BE2C (cell line): ENCODE data around the gene ST8SIA6.

Experiments
- DNase-seq: peaks from one replicate; pipeline ENCODE4 v3.0.0-alpha.2; 2020
- H3K27me3 ChIP-seq: fragments of 250-450 bp; sonication (Bioruptor Pico); 2 replicates; pipeline ENCODE4 v1.5.1; 2020; ENCODE audit warnings: mild to moderate bottlenecking
- H3K36me3 ChIP-seq: fragments of 250-450 bp; sonication (Bioruptor Pico); 2 replicates; pipeline ENCODE4 v1.5.1; 2020; ENCODE audit warnings: mild to moderate bottlenecking
- H3K4me1 ChIP-seq: fragments of 250-450 bp; sonication (Bioruptor Pico); 2 replicates; pipeline ENCODE4 v1.5.1; 2020
- H3K4me3 ChIP-seq: 2 replicates; pipeline ENCODE4 v1.5.1; 2011; ENCODE audit warnings: low read depth, low read length
- H3K9me3 ChIP-seq: fragments of 250-450 bp; sonication (Bioruptor Pico); 2 replicates; pipeline ENCODE4 v1.5.1; 2020
- CTCF ChIP-seq: IDR thresholded peaks from 2 replicates; pipeline ENCODE4 v1.5.1; 2012; ENCODE audit warnings: mild to moderate bottlenecking, low read depth, low read length

ST8SIA6 gene

DNA sequence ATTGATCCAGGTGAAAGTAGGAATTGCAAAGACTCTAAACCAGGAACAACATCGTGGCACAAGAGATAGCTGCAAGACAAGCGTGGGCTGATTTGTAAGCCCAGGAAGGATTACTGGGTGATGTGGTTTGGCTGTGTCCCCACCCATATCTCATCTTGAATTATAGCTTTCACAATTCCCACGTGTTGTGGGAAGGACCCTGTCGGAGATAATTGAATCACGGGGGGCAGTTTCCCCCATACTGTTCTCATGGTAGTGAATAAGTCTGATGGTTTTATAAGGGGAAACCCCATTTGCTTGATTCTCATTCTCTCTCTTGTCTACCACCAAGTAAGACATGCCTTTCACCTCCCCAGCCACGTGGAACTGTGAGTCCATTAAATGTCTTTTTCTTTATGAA is 59.5 kb downstream of the ST8SIA6 start:
- H3K4me1 ChIP-seq: no peaks in the 10 kb centered on the region
- H3K27me3 ChIP-seq: no peaks in the 10 kb centered on the region
- no peaks in the 10 kb centered on the region for H3K36me3 ChIP-seq
- no peaks in the 10 kb centered on the region for H3K9me3 ChIP-seq
- no peak overlapping the region for H3K4me3 ChIP-seq
- no peak for DNase-seq
- TF ChIP-seq CTCF: no peak

GRCh38 chr10:17387861-17388503 is 66.4 kb downstream of the ST8SIA6 start:
- H3K4me1 ChIP-seq: no peaks in the 10 kb centered on the region
- no peak for TF ChIP-seq CTCF

DNA sequence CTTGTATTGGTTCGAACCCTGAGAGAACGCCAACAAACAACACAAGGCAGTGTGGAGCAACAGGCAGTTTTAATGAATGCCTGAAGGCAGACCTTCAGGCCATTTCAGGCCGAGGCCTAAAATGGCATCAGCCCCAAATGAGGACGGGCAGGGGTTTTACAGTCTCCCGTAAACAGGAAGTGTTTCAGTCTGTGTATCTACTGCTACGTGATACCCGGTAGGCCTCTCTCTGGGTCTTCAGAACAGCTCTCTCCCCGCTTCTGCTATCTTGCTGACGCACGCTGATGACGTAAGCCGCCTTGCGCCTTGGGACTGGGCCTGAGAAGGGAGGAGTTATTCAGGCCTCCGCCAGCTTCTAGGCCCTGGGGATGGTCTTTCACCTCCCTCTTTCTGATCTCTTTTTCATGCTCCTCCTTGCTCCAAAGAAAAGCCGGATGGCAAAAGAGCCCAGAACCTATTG is 67.7 kb downstream of the ST8SIA6 start:
- no peaks in the 10 kb centered on the region for H3K36me3 ChIP-seq
- no peak for DNase-seq
- H3K4me1 ChIP-seq: no peaks in the 10 kb centered on the region
- no peak for TF ChIP-seq CTCF
- no peaks in the 10 kb centered on the region for H3K27me3 ChIP-seq
- H3K4me3 ChIP-seq: no peak overlapping the region
- no peaks in the 10 kb centered on the region for H3K9me3 ChIP-seq

More at GRCh38 chr10:17387861-17388503, 66.4 kb downstream of the ST8SIA6 start:
- H3K36me3 ChIP-seq: no peaks in the 10 kb centered on the region
- no peak overlapping the region for H3K4me3 ChIP-seq
- H3K27me3 ChIP-seq: no peaks in the 10 kb centered on the region
- H3K9me3 ChIP-seq: no peaks in the 10 kb centered on the region
- DNase-seq: no peak

GRCh38 chr10:17386021-17386420 is 68.4 kb downstream of the ST8SIA6 start:
- Histone ChIP-seq H3K9me3 (no peaks in the 10 kb centered on the region), H3K4me1 (no peaks in the 10 kb centered on the region), H3K27me3 (no peaks in the 10 kb centered on the region), H3K36me3 (no peaks in the 10 kb centered on the region), H3K4me3 (no peak overlapping the region)
- no peak for DNase-seq
- no peak for TF ChIP-seq CTCF

- no peak for DNase-seq
- H3K27me3 ChIP-seq: no peaks in the 10 kb centered on the region
- no peak for TF ChIP-seq CTCF
- no peaks in the 10 kb centered on the region for H3K9me3 ChIP-seq
- no peaks in the 10 kb centered on the region for H3K4me1 ChIP-seq
- no peak overlapping the region for H3K4me3 ChIP-seq
- H3K36me3 ChIP-seq: no peaks in the 10 kb centered on the region
Observed at GRCh38 chr10:17385066-17385465, 69.3 kb downstream of the ST8SIA6 start.

- H3K4me3 ChIP-seq: no peak overlapping the region
- H3K9me3 ChIP-seq: no peaks in the 10 kb centered on the region
- DNase-seq: no peak
- no peaks in the 10 kb centered on the region for H3K36me3 ChIP-seq
- H3K27me3 ChIP-seq: no peaks in the 10 kb centered on the region
- H3K4me1 ChIP-seq: no peaks in the 10 kb centered on the region
- no peak for TF ChIP-seq CTCF
Observed at GRCh38 chr10:17383801-17384555, 70.4 kb downstream of the ST8SIA6 start.
